ENCODE measurements around the gene NDNF.

DNA sequence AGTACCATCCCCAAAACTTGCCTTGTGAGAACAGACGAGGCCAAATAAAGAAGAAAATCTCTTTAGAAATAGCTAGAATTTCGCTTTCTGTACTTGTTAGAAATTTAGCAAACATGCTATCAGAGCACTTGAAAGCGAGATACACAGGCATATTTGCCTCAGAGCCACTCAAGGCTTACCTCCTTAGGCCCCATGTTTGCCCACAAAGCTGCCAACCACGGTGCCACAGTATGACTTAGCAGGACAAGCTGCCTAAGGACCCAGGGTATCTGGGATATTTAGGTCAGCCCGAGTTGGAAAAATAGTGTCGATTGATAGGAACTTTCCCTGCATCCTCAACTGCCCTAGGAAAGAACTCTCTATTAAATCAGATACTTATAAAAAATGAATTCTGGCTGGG lies 24.2 kb downstream of the NDNF start:
- TF ChIP-seq, protein P1, sequence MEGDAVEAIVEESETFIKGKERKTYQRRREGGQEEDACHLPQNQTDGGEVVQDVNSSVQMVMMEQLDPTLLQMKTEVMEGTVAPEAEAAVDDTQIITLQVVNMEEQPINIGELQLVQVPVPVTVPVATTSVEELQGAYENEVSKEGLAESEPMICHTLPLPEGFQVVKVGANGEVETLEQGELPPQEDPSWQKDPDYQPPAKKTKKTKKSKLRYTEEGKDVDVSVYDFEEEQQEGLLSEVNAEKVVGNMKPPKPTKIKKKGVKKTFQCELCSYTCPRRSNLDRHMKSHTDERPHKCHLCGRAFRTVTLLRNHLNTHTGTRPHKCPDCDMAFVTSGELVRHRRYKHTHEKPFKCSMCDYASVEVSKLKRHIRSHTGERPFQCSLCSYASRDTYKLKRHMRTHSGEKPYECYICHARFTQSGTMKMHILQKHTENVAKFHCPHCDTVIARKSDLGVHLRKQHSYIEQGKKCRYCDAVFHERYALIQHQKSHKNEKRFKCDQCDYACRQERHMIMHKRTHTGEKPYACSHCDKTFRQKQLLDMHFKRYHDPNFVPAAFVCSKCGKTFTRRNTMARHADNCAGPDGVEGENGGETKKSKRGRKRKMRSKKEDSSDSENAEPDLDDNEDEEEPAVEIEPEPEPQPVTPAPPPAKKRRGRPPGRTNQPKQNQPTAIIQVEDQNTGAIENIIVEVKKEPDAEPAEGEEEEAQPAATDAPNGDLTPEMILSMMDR (IDR thresholded peaks at IDR 0.05): no peak
- TF ChIP-seq POLR2A (IDR thresholded peaks at IDR 0.05): no peak

Measured in sigmoid colon (tissue), 3 donors.